Measurements from ENCODE around the gene WNT4. TPM values are rescaled to one million over a fixed set of nuclear protein-coding genes. Genes with fewer than 3 reads are reported as not detected.

Gene WNT4
- total and polyA plus RNA-seq, 9 of the 15 experiments (the other 6 are each of a cell fraction or from before 2014, with no cell fraction given) = 0.01 TPM; not detected in 8

DNA sequence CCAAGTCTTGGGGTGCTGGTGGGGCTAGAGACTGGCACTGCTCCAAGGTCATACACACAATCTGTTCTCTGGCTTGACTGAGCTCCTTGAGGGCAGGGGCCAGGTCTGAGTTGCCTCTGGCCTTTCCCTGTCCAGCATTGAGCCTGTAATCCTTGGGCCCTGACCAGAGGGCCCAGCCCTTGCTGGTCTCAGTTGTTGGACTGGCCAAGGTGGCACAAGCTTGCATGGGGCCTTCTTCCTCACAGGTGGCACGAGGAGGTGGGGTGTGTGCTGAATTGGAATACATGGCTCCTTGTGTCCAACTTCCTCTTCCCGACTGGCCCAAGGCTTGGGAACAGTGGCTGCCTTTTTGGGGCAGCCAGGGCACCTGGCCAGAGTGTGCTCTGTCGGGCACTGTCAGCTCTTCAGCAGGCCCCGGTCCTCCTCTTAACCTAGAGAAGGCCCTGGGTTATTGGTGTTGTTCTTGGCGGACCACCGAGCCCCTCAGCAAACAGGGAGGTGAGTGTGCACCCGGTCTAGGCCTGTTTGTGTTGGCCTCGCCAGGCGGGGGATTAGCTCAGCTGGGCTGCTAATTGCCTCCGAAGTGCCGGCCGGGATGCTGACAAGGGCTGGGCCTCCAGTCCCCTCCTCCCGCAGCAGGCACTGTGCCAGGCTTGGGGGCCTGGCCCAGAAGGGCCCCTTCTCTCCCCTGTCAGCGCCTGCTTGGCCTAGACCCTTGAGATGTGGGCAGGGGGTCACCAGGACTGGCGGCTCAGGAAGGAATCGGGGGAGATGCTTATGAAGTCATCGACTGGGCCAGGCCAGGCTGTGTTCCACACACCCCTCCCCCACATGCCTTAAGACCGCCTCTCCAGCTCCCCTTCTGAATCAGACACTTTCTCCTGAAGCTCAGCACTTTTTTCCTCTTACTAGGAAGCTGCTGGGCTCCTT, 28.5 kb downstream of the WNT4 start (continued):
- TF ChIP-seq ZBTB7A (IDR thresholded peaks at IDR 0.05; ENCODE audit: borderline replicate concordance, control insufficient read depth, low read depth, low read length) (0 out of 2 replicates have a peak, but pooled peaks have one; percentile 15), POLR2G (IDR thresholded peaks at IDR 0.05; ENCODE audit: low read depth, low read length) (peak; percentile 46; the same call in 1 of the 2 replicates), RBM22 (IDR thresholded peaks at IDR 0.05; ENCODE audit: low read depth, low read length, poor library complexity, severe bottlenecking) (peak; percentile 47), FOSL1 (tag; conservative IDR thresholded peaks at IDR 0.05) (no peak), ZFP36 (IDR thresholded peaks at IDR 0.05; ENCODE audit: low read depth, low read length, partially characterized antibody) (no peak)

DNA sequence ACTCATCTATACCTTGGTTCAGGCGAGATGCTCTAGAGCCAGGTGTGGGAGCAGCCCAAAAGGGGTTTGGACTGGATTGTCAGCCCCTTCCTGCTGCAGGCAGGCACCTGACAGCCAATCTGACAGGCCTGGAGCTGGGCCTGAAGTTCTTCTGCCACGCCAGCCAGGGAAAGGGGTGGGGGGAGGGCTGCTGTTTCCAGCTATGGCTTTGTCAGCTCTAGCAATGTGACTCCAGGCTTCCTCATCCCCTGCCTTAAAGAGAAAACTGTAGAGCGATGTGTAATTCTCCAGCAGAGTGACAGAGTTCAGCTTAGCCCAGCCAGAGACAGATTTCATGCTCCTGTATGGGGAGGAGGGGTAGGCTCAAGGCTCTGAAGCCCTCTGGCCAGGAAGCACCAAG, 30.3 kb downstream of the WNT4 start:
- TF ChIP-seq SRF (CRISPR knock-in tag; IDR thresholded peaks at IDR 0.05) = no peak
- no peak for TF ChIP-seq CBFA2T3 (IDR thresholded peaks at IDR 0.05)
- no peak for TF ChIP-seq EHMT2 (IDR thresholded peaks at IDR 0.05)
- no peak for TF ChIP-seq SP1 (CRISPR knock-in tag; IDR thresholded peaks at IDR 0.05)
- TF ChIP-seq, protein P1, sequence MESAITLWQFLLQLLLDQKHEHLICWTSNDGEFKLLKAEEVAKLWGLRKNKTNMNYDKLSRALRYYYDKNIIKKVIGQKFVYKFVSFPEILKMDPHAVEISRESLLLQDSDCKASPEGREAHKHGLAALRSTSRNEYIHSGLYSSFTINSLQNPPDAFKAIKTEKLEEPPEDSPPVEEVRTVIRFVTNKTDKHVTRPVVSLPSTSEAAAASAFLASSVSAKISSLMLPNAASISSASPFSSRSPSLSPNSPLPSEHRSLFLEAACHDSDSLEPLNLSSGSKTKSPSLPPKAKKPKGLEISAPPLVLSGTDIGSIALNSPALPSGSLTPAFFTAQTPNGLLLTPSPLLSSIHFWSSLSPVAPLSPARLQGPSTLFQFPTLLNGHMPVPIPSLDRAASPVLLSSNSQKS (CRISPR knock-in tag; IDR thresholded peaks at IDR 0.05) = no peak
- no peak for TF ChIP-seq ZNF644 (tag; IDR thresholded peaks at IDR 0.05; ENCODE audit: low read depth)
- TF ChIP-seq ZNF316 (IDR thresholded peaks at IDR 0.05) = no peak
- no peak for TF ChIP-seq PURB (CRISPR knock-in tag; IDR thresholded peaks at IDR 0.05; ENCODE audit: low read depth)
- TF ChIP-seq EGR1 (conservative IDR thresholded peaks at IDR 0.05) = no peak
- TF ChIP-seq JUNB (CRISPR knock-in tag; conservative IDR thresholded peaks at IDR 0.05) = no peak
- TF ChIP-seq HSF4 (CRISPR knock-in tag; IDR thresholded peaks at IDR 0.05; ENCODE audit: borderline replicate concordance) = no peak
- TF ChIP-seq BHLHE40 (IDR thresholded peaks at IDR 0.05; ENCODE audit: low read length) = no peak
- peaks cover 50% of the 10 kb centered on the region for H3K36me3 ChIP-seq (ENCODE audit: control insufficient read depth, insufficient read depth, low read length)
- no peak overlapping the region for H3K27ac ChIP-seq (ENCODE audit: extremely low read depth, low read depth, low read length)
- ATAC-seq (no peak), FAIRE-seq (no peak), DNase-seq (ENCODE audit: extremely low read depth in 1 of 4, low spot score in 3 of 4) (no peak)
- H3K4me1 ChIP-seq (replicated peaks in 1 of 2; ENCODE audit: control insufficient read depth in 2 of 2, insufficient read depth in 2 of 2, low read length in 2 of 2) = peaks cover 0 to 22% of the 10 kb centered on the region in 2 experiments; a peak in 2 of 5 replicates
- peaks cover 6% of the 10 kb centered on the region for H3K9me1 ChIP-seq (ENCODE audit: control insufficient read depth, insufficient read depth, low read length)
- H2AFZ ChIP-seq (ENCODE audit: low read depth, low read length) = no peak overlapping the region
- WGBS (ENCODE audit: insufficient coverage, low coverage, missing lambda C conversion rate) = 91% methylated on average over 3 of the region's 3 CpGs
- no peaks in the 10 kb centered on the region for H3K9me3 ChIP-seq (replicated peaks; ENCODE audit: control insufficient read depth, insufficient read depth, low read depth, low read length)
- H3K79me2 ChIP-seq (ENCODE audit: control insufficient read depth, insufficient read depth, low read length) = no peaks in the 10 kb centered on the region; the same call in 2 of the 3 replicates
- H3K27me3 ChIP-seq (ENCODE audit: control insufficient read depth in 2 of 2, insufficient read depth in 2 of 2, low read length in 2 of 2) = no peaks in the 10 kb centered on the region
- POLR2A ChIA-PET = interaction anchor here (0.7 to 1.1 kb wide), 2 partner anchors 9 to 368 kb away, joined by 3 read pairs; no protein-coding TSS in a partner anchor
- H4K20me1 ChIP-seq (replicated peaks; ENCODE audit: control insufficient read depth, insufficient read depth, low read length) = peaks cover 14% of the 10 kb centered on the region
- H3K4me3 ChIP-seq = no peak overlapping the region
- in situ Hi-C loops (cut with MboI) = no loop called here
- H3K4me2 ChIP-seq (ENCODE audit: insufficient read depth, low read length) = no peak overlapping the region
- intact Hi-C loops (cut with micrococcal nuclease) = no loop called here
- no peak overlapping the region for H3K9ac ChIP-seq (ENCODE audit: insufficient read depth in 1 of 2, low read depth in 2 of 2, low read length in 2 of 2)
- no TSS peak for BruUV-seq (replicated peaks)
- CTCF ChIA-PET (ENCODE audit: low intra/inter-chr PET ratio) = no interaction called here
